SK-N-SH (cell line): Measurements from ENCODE around the gene GALNT1.

Experiments
- CTCF ChIP-seq: fragments of 200-600 bp; sonication (generic); IDR thresholded peaks from 2 replicates; pipeline ENCODE4 v1.6.1; 2017; ENCODE audit warnings: antibody characterized with exemption, mild to moderate bottlenecking, moderate library complexity
- EZH2phosphoT487 ChIP-seq: fragments of 200-600 bp; sonication (generic); IDR thresholded peaks from 2 replicates; pipeline ENCODE4 v1.6.1; 2017; ENCODE audit warnings: low read depth, mixed run types, mild to moderate bottlenecking, antibody characterized with exemption, moderate library complexity, borderline replicate concordance
- REST ChIP-seq: IDR thresholded peaks from 2 replicates; pipeline ENCODE4 v1.6.1; 2012; ENCODE audit warnings: mild to moderate bottlenecking, low read depth, low read length, moderate library complexity
- SIN3A ChIP-seq: IDR thresholded peaks from 2 replicates; pipeline ENCODE4 v1.6.1; 2012; ENCODE audit warnings: low read depth, mild to moderate bottlenecking, low read length, moderate library complexity, borderline replicate concordance
- TAF1 ChIP-seq: IDR thresholded peaks from 2 replicates; pipeline ENCODE4 v1.6.1; 2012; ENCODE audit warnings: low read depth, mild to moderate bottlenecking, low read length, moderate library complexity, borderline replicate concordance
- USF1 ChIP-seq: IDR thresholded peaks from 2 replicates; pipeline ENCODE4 v1.4.0; 2012; ENCODE audit warnings: low read depth, borderline replicate concordance

- no peak for TF ChIP-seq CTCF
- TF ChIP-seq TAF1 = no peak
- TF ChIP-seq EZH2phosphoT487 = no peak
- no peak for TF ChIP-seq REST
- no peak for TF ChIP-seq USF1
- TF ChIP-seq SIN3A = no peak
Measured at GRCh38 chr18:35578481-35578880, 3.1 kb upstream of the GALNT1 start.
